ENCODE measurements around the gene ADAMTS19.

Gene ADAMTS19

GRCh38 chr5:129766798-129767197, 306.7 kb downstream of the ADAMTS19 start:
- TF ChIP-seq CTCF (IDR thresholded peaks at IDR 0.05), result no peak
- no peak for TF ChIP-seq ZFX (IDR thresholded peaks at IDR 0.05; ENCODE audit: borderline replicate concordance)
- no peak overlapping the region for H3K27ac ChIP-seq

- TF ChIP-seq CTCF (IDR thresholded peaks at IDR 0.05) (peak; percentile 98), ZFX (IDR thresholded peaks at IDR 0.05; ENCODE audit: borderline replicate concordance) (no peak)
- no peak overlapping the region for H3K27ac ChIP-seq
Observed at GRCh38 chr5:129767927-129768380, 307.9 kb downstream of the ADAMTS19 start.

GRCh38 chr5:129768735-129769134, 308.6 kb downstream of the ADAMTS19 start:
- TF ChIP-seq ZFX (IDR thresholded peaks at IDR 0.05; ENCODE audit: borderline replicate concordance), result no peak
- TF ChIP-seq CTCF (IDR thresholded peaks at IDR 0.05), result no peak
- H3K27ac ChIP-seq, result no peak overlapping the region

GRCh38 chr5:129770024-129770820, 310.1 kb downstream of the ADAMTS19 start:
- no peak for TF ChIP-seq ZFX (IDR thresholded peaks at IDR 0.05; ENCODE audit: borderline replicate concordance)
- H3K27ac ChIP-seq, result no peak overlapping the region

GRCh38 chr5:129771058-129771838, 311.1 kb downstream of the ADAMTS19 start:
- TF ChIP-seq CTCF (IDR thresholded peaks at IDR 0.05) (peak; percentile 89), ZFX (IDR thresholded peaks at IDR 0.05; ENCODE audit: borderline replicate concordance) (no peak)
- H3K27ac ChIP-seq, result no peak overlapping the region

- no peak overlapping the region for H3K27ac ChIP-seq
- TF ChIP-seq ZFX (IDR thresholded peaks at IDR 0.05; ENCODE audit: borderline replicate concordance), result no peak
- TF ChIP-seq CTCF (IDR thresholded peaks at IDR 0.05), result no peak
Observed at GRCh38 chr5:129773376-129773775, 313.3 kb downstream of the ADAMTS19 start.

- no peak overlapping the region for H3K27ac ChIP-seq
- TF ChIP-seq ZFX (IDR thresholded peaks at IDR 0.05; ENCODE audit: borderline replicate concordance) (no peak), CTCF (IDR thresholded peaks at IDR 0.05) (no peak)
Observed at GRCh38 chr5:129781594-129781993, 321.5 kb downstream of the ADAMTS19 start.

Measured in 22Rv1 (cell line).